Right lobe of liver (tissue), 4 donors: ENCODE data around the gene PLCL1.

ENCODE experiments used
- CTCF ChIP-seq, 4 donors: fragments of 200-600 bp in 3 of 4; fragments of 450-650 bp in 1 of 4; IDR thresholded peaks; one replicate each; pipeline versions ENCODE4 v1.5.1 to v1.8.0; 2016 to 2022; ENCODE audit warnings: antibody characterized with exemption in 4 of 4, mild to moderate bottlenecking in 2 of 4
- POLR2A ChIP-seq: fragments of 450-650 bp; IDR thresholded peaks from one replicate; pipeline ENCODE4 v1.6.1; 2017; ENCODE audit warnings: antibody characterized with exemption, mild to moderate bottlenecking
- donor health status: DM: no; HTN: no; CAD: no.
- donor health status: DM: no; HTN: no; CAD: no.
- donor health status: DM: no; HTN: yes; CAD: no.

GRCh38 chr2:197848602-197849001 lies 44.2 kb downstream of the PLCL1 start:
- no peak for TF ChIP-seq CTCF (IDR thresholded peaks at IDR 0.05)
- TF ChIP-seq POLR2A, result no peak
